Mammary epithelial cell (primary cell): ENCODE results near the gene TMEM63A.

ENCODE experiments used
- EZH2 ChIP-seq: IDR thresholded peaks from 2 replicates; pipeline ENCODE4 v1.6.1; 2012; ENCODE audit warnings: low read length, inconsistent platforms, borderline replicate concordance
- TF ChIP-seq, protein P1 (sequence below), 2 donors: IDR thresholded peaks in 1 of 2; conservative IDR thresholded peaks in 1 of 2; 2 replicates each; pipeline ENCODE4 v1.5.1; 2011 to 2012; ENCODE audit warnings: inconsistent platforms in 2 of 2, low read length in 2 of 2, mild to moderate bottlenecking in 2 of 2, control low read depth in 1 of 2, low read depth in 1 of 2; ENCODE audit not compliant: insufficient read depth in 1 of 2; ENCODE audit errors: extremely low read depth in 1 of 2

DNA sequence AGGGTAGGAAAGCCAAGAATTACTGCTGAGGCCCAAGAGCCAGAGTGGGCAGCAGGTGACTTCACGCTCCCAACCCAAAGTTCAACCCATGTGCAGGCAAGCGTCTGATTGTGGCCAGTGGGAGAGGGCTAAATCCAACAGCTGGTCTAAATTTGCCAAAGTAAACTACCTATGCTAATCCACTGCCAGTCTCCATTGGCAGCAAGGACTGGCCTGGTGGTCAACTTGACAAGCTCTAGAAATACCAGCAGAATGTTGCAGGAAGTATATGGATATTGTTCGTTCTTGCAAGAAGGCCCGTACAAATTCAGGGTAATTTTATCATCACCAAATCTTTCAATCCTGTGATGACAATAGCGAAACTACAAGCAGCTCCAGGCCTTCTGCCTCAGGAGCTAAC is 1.5 kb downstream of the TMEM63A start:
- TF ChIP-seq, protein P1, sequence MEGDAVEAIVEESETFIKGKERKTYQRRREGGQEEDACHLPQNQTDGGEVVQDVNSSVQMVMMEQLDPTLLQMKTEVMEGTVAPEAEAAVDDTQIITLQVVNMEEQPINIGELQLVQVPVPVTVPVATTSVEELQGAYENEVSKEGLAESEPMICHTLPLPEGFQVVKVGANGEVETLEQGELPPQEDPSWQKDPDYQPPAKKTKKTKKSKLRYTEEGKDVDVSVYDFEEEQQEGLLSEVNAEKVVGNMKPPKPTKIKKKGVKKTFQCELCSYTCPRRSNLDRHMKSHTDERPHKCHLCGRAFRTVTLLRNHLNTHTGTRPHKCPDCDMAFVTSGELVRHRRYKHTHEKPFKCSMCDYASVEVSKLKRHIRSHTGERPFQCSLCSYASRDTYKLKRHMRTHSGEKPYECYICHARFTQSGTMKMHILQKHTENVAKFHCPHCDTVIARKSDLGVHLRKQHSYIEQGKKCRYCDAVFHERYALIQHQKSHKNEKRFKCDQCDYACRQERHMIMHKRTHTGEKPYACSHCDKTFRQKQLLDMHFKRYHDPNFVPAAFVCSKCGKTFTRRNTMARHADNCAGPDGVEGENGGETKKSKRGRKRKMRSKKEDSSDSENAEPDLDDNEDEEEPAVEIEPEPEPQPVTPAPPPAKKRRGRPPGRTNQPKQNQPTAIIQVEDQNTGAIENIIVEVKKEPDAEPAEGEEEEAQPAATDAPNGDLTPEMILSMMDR (conservative IDR thresholded peaks at IDR 0.05 in 1 of 2, IDR thresholded peaks at IDR 0.05 in 1 of 2; ENCODE audit: extremely low read depth in 1 of 2, insufficient read depth in 1 of 2, low read depth in 1 of 2, low read length in 2 of 2): no peak
- no peak for TF ChIP-seq EZH2
